Frontal cortex (tissue), 4 donors: Measurements from ENCODE around the gene RPP38. TPM values are rescaled to one million over a fixed set of nuclear protein-coding genes. Genes with fewer than 3 reads are reported as not detected.

Experiments used
- DNase-seq, 2 donors: peaks; one replicate each; pipeline ENCODE4 v3.0.0; 2012; ENCODE audit warnings: low spot score in 2 of 2
- FAIRE-seq: peaks from 2 replicates; lab custom pipeline; 2012; peaks lifted over from hg19 to GRCh38; lab: Jason Lieb, UNC
- total RNA-seq: library from RNA; depleted of rRNA; stranded (reverse); fragments of >200 nt; gene quantifications from one replicate; pipeline ENCODE4 v1.2.3, GENCODE V29; 2014
- donor health status: control.
- donor health status: control.
- donor health status: control.

The RPP38 gene, protein sequence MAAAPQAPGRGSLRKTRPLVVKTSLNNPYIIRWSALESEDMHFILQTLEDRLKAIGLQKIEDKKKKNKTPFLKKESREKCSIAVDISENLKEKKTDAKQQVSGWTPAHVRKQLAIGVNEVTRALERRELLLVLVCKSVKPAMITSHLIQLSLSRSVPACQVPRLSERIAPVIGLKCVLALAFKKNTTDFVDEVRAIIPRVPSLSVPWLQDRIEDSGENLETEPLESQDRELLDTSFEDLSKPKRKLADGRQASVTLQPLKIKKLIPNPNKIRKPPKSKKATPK
- total RNA-seq = 6.9 TPM

DNA sequence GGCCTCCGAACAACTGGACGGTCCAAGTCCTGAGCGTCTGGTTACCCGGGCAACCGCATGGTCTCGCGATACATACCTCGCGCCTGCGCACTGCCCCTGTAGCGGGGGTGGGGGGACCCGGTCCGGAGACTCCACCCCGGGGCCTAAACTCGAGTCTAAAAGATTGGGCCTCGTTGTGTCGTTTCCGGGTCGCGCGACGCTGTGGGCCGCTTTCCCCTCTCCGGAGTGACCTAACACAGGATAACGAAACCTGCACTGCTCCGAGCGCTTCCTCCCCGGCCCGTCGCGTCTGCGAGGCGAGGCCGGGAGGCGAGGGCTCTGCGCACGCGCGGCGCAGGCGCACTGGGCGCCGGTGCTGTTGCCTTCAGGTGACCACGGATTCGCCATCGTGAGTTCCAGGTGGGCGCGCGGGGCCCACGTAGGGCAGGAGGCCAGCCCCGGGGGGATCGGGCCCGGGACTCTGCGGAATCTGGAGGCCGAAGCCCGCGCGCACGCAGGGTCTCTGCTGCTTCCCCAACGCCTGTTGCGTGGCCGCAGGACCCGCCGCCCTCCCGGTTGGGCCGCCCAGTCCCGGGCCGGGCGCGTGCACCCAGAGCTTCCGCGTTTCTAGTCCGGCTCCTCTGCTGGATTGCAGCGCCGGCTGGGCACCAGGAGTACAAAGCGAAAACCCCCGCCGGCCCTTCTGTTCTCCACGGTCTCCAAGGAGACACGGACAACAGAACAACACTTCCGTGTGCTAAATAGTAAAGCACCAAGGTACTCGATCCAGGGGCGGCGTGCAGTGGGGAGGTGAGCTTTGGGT is at the start of gene RPP38:
Gene RPP38, plus strand, starts transcription at position 345 of the 802 bp plus-strand sequence. CDS start 5,960 bp downstream, outside the sequence.
- peak; percentile 97 to 98 for DNase-seq
- FAIRE-seq = no peak

DNA sequence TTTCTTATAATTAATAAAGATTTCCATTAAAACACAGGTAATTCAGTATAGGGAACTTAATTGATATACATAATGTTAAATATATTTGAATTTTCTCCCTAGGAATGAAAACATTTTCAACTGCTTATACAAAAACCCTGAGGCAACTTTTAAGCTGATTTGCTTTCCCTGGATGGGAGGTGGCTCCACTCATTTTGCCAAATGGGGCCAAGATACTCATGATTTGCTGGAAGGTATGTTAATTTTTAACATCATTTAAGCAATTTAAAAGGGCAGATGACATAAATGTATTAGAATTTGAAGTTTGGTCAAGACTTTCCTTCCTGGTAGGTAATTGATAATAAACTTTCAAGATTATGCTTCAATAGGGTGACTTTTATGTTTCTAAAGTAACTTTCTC is 47.6 kb upstream of the RPP38 start:
- FAIRE-seq = no peak

DNA sequence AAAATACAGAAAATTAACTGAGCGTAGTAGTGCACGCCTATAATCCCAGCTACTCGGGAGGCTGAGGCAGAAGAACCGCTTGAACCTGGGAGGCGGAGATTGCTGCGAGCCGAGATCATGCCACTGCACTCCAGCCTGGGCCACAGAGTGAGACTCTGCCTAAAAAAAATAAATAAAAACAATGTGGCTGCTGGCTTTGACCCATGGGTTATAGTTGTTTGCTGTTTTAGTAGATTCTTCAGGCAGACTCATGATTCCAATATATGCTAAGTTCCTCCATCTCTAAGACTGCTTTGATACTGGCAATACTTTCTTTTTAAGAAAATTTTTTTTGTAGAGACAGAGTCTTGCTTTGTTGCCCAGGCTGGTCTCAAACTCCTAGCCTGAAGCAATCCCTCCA is 45.0 kb upstream of the RPP38 start:
- FAIRE-seq (no peak), DNase-seq (no peak)

More for the DNA sequence above, 47.6 kb upstream of the RPP38 start:
- DNase-seq = no peak

DNA sequence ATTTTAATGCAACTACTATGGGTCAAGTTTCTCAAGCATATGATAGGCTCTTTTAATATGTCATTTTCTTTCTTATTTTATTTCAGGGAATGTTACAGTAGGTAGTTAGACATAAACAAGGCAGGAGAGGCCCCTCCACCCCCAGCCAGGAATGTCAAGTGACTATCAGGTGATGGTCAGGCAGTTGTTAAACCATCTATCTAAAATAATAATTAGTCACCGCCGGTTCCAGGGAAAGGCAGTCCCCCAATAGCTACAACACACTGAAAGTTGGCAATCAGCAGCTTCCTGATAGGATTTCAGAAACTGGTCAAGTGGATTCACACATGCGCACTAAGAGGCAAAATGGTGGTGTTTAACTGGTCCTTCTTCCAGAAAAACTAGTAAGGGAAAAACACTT is 44.1 kb upstream of the RPP38 start:
- DNase-seq = no peak
- no peak for FAIRE-seq

DNA sequence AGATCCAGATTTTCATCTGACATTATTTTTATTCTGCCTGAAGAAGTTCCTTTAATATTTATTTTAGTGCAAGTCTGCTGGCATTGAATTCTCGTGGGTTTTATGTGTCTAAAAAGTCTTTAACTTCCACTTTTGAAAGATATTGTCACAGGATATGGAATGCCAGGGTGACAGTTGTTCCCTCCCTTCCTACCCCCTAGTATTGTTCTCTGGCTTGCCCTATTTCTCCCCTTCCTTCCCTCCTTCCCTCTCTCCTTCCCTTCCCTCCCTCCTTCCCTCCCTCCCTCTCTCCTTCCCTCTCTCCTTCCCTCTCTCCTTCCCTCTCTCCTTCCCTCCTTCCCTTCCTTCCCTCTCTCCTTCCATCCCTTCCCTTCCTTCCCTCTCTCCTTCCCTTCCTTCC is 38.5 kb upstream of the RPP38 start:
- DNase-seq (no peak), FAIRE-seq (no peak)

DNA sequence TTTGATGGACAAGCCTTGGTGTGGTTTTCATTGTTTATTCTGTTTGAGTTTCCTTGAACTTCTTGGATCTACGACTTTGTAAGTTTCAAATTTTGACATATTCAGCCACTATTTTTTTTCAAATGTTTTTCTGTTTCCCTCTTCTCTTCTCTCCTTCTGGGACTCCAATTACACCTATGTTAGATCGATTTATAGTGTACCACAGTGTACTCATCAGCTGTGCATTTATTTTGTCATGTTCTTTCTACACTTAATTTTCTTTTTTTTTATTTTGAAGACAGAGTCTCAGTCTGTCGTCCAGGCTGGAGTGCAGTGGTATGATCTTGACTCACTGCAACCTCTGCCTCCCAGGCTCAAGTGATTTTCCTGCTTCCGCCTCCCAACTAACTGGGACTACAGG is 37.2 kb upstream of the RPP38 start:
- DNase-seq (no peak), FAIRE-seq (no peak)

DNA sequence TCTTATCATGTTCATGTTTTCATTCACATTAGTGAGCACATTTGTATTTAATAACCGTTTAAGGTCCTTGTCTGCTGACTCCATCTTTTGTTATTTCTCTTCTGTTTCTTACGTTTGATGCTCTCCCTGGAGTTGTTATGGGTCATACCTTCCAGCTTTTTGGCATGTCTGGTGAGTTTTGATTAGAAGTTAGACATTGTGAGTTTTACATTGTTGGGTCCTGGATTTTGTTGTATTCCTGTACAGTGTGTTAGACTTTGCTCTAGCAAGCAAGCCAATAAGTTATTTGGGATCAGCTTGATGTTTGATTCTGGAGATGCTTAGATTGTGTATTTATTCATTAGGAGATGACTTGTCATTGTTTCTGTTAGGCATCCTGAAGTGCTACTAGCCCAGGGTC is 36.5 kb upstream of the RPP38 start:
- DNase-seq (no peak), FAIRE-seq (no peak)

DNA sequence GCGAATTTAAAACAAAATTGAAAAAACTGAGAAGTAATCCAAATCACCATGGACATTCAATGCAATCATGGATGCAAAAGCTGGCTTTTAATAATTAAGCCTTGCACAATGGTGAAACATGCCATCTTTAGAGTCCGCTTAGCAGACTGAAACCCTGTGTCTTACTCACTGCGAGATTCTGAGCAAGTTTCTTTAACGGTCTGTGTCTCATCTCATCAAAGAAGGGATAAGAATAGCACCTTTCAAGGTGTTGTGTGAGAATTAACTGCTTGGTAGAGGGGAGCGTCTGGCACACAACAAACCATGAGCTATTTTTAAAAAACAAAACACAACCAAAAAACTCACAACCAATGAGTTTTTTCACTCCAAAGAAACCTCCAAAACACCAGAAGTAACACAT is 30.0 kb upstream of the RPP38 start:
- FAIRE-seq (no peak), DNase-seq (no peak)

DNA sequence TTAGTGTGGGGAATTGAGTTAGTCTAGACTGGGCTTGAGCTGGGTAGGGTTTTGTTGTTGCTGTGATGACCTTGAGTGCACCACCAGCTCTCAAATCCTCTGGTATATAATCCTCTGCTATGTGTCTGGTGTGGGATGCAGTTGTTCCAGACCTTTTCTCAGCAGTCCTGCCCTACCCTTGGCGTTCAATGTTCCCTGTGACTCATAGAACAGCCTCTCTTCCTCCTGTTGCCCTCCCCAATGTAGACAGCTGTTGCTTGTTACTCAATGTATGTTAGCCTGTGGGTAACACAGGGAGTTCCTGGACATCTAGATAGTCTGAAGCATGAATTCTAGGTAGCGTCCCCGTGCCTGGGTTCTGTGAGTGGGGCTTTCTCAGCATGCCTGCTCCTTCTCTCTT is 28.4 kb upstream of the RPP38 start:
- no peak for DNase-seq
- FAIRE-seq = no peak

DNA sequence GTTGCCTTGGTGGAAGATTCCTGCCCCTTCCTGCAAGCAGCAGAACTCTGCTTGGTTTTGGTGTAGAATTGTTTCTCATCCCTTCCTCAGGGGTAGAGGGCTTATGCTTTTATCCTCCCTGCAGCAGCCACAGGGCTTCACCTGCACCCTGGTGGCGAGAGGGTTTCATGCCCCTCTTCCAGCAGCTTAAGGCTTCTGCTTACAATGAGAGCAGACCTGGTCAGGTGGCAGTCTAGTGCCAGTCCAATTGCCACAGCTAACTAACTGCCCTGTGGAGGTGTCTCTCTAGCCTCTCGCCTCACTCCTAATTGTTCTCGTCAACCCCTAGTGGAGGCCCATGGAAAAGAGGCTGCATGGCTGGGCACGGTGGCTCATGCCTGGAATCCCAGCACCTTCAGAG is 27.9 kb upstream of the RPP38 start:
- DNase-seq = no peak
- no peak for FAIRE-seq

DNA sequence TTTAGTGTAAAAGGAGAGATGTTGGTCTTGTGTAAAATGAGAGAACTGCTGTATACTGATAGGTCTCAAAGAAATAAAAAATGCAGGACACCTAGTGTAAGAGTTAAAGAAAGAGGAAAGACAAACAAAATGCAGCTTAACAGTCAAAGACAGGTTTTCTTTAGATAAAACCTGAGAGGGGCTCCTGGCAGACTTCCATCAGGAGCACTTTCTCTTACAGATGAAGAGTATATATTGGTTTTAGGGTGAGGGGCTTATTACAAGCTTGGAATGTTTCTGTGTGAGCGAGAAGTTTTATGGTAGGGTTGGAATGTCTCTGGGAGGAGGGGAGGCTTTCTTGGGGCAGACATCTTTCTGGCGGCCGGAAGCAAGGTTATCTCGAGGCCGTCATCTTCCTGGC is 24.8 kb upstream of the RPP38 start:
- no peak for DNase-seq
- no peak for FAIRE-seq

DNA sequence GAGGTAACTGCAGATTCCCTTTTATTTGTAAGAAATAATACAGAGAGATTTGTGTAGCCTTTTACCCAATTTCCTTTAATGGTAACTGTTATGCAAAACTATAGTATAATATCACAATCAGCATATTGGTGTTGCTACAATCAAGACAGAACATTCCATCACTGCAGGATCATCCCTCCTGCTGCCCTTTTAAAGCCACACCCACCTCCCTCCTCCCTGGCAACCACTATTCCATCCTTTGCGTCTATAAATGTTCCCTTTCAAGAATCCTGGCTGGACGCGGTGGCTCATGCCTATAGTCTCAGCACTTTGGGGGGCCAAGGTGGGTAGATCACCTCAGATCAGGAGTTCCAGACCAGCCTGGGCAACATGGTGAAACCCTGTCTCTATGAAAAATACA is 21.7 kb upstream of the RPP38 start:
- no peak for DNase-seq
- FAIRE-seq = no peak

DNA sequence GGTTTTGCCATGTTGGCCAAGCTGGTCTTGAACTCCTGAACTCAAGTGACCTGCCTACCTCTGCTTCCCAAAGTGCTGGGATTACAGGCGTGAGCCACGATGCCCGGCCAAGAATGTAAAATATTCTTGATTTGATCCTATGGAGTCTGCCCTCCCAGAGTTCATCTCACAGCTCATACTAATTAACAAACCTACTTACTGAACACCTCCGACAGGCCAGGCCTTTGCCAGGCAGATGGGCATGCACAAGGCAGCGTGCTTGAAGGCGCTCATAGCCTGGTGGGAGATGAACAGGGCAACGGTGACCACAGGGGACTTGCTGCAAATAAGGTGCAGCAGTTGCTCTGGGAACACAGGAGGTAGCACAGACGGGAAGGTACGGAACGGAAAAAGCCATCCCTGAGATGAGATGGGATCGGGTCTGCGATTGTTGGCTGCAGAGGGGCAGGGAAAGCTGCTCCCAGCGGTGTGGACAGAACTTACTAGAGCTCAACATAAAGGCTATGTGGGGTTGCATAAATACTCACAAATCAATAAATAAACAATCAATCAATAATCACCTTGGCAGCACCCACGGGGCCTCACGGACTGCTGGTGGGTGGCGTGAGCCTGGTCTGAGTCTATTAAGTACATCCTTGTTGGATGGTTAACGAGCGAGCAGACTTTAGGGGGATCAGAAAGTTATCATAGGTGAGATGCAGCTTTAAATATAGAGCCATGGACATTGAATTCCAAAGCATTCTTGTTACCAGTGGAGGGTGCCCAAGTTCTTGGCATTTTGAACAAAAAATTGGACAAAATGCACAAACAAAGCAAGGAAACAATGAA is 13.3 kb upstream of the RPP38 start:
- FAIRE-seq (no peak), DNase-seq (no peak)

DNA sequence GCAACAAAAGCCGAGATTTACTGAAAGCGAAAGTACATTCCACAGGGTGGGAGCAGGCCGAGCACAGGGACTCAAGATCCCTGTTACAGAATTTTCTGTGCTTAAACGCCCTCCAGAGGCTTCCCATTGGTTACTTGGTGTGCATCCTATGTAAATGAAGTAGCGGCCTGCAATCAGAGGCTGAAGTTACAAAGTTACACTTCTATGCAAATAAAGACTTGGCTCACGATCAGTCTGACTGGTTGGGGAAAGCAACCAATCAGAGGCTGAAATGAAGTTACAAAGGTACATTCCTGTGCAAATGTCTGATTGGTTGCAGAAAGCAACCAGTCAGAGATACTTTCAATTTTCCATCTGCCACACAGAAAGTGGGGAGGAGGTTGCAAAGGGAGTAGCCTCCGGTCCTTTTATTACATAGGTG is 12.6 kb upstream of the RPP38 start:
- FAIRE-seq (no peak), DNase-seq (no peak)

DNA sequence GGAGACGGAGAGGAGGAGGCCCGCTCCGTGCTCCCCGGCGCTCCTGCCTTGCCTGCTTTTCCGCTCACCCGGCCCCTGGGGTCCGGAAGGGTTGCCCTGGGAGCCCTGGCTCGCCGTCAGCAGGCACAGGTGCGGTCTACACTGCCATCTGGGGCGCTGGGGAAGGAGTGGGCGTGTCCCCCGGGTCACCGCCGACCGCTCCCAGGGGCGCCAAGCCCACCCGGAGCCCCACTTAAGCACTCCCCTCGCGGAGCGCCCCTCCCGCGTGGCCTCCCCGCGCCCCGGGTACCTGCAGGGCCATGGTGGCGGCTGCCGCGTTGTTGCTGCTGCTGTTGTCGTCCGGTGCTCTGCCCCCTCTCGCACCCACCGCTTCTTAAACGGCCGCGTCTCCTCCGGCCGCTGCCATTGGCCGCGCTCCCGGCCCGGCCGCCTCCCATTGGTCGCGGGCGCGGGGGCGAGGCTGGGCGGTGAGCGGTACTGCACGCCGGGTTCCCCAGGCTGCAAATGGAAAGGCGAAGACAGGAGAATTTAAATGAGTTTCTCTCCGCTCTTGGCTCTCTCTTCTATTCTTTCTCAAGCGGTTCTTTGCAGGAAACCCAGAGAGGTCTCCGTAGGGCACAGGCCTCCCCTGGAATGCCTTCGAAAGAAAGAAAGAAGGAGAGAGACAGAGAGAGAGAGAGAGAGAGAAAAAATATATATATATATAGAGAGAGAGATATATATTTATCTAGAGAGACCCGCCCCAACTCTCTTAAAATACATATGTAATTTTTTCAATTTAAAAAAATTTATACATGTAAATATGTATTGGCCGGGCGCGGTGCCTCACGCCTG is 8.5 kb upstream of the RPP38 start, which contains the start of gene ACBD7:
Gene ACBD7, minus strand, starts transcription at position 349 of the 834 bp plus-strand sequence. Its CDS starts 48 bp downstream, at position 301.
- FAIRE-seq = no peak
- DNase-seq = peak; percentile 80 to 93

DNA sequence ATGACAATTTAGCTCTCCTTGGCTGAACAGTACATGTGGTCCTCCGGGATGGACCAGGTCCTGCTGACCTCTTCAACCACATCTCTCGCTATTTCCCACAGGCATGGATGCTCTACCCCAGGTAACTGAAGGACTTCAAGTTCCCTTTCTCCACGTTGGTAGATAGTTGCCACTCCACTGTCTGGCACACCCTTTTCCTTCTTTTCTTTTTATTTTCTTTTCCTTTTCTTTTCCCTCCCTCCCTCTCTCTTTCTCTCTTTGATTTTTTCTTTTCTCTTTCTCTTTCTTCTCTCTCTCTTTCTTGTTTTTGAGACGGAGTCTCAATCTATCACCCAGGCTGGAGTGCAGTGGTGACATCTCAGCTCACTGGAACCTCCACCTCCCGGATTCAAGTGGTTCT is 5.7 kb upstream of the RPP38 start:
- no peak for FAIRE-seq
- no peak for DNase-seq

DNA sequence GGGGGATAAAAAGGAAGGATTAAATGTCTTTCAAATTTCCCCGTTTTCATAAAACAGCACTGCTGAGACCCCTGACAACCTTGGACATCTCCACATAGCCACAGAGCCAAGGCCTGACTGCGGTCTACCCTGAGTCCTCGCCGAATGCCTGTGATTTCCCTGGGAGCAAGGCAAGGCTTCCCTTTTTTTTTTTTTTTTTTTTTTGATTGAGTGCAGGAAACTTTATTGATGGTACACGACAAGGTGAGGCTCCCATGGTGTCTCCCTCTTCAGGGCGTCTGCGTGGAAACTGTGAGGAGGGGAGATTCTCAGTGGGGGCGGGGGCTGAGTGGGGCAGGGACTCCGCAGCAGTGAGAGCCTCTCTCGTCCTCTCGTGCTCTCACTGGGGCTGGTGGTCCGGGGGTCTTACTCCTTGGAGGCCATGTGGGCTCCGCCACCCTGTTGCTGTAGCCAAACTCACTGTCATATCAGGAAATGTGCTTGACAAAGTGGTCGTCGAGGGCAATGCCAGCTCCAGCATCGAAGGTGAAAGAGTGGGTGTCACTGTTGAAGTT is 4.2 kb upstream of the RPP38 start:
- no peak for DNase-seq

DNA sequence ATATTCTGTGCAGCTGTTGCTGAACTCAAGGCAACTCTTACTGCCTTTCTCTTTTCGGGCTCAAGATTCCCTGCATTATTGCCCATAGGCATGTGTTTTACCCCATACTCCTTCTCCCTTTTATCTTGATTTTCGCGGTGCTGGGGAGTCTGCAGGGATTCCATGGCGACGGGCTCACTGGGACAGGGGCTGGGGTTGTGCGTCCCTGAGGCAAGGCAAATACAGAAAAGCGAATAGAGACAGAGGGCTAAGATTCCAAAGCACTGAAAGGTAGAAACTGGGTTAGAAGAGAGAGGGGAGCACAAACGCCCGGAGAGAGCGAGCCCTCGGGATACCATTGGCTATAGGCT is 519 bp upstream of the RPP38 start:
- DNase-seq (no peak), FAIRE-seq (no peak)

More for the DNA sequence above, 4.2 kb upstream of the RPP38 start:
- no peak for FAIRE-seq

DNA sequence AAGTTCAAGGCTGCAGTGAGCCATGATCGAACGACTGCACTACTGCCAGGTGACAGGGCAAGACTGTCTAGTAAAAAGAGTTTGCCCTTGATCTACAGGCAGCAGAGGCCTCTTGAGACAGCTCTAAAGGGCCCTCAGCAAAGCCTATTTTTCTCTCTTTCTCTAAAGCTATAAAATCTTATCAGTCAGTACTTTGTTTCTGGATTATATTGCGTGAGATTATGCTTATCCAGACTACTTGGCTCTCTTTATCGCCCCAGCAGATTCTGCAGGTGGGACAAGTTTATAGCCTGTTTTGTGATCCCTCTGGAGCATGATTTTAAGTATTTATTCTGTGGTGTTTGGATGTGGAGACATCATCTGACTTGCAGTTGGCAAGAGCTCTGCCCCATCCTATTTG is 2.7 kb downstream of the RPP38 start:
- FAIRE-seq (no peak), DNase-seq (no peak)
